Adrenal gland (tissue), 12 donors: ENCODE measurements around the gene ITGA11. TPM values are rescaled to one million over a fixed set of nuclear protein-coding genes. Genes with fewer than 3 reads are reported as not detected.

Experiments used
- DNase-seq, 7 donors: peaks; one replicate each; pipeline ENCODE4 v3.0.0-alpha.2; 2019 to 2020
- H3K27ac ChIP-seq, 5 donors: fragments of 200-600 bp; sonication (generic) in 4 of 5; 1 replicate in 3 of 5; 2 replicates in 2 of 5; pipeline versions ENCODE4 v1.5.1 to v1.8.0; 2016 to 2020; ENCODE audit warnings: mild to moderate bottlenecking in 1 of 5
- H3K27me3 ChIP-seq: fragments of 200-600 bp; 2 replicates; pipeline ENCODE4 v1.8.0; 2021
- H3K36me3 ChIP-seq, 2 donors: fragments of 200-600 bp; replicated peaks in 1 of 2; 1 replicate in 1 of 2; 2 replicates in 1 of 2; pipeline versions ENCODE4 v1.5.1 to v1.8.0; 2018 to 2022
- H3K4me1 ChIP-seq, 2 donors: fragments of 200-600 bp; replicated peaks in 1 of 2; 1 replicate in 1 of 2; 2 replicates in 1 of 2; pipeline versions ENCODE4 v1.5.1 to v1.8.0; 2018 to 2021
- H3K4me3 ChIP-seq, 4 donors: fragments of 200-600 bp; sonication (generic) in 3 of 4; one replicate each; pipeline ENCODE4 v1.5.1; 2016 to 2018
- H3K9me3 ChIP-seq, 3 donors: fragments of 200-600 bp; sonication (generic) in 1 of 3; replicated peaks in 1 of 3; 1 replicate in 2 of 3; 2 replicates in 1 of 3; pipeline versions ENCODE4 v1.5.1 to v1.8.0; 2016 to 2021
- POLR2A ChIP-seq, 2 donors: fragments of 450-650 bp; IDR thresholded peaks; one replicate each; pipeline ENCODE4 v1.6.1; 2017; ENCODE audit warnings: antibody characterized with exemption in 2 of 2, mild to moderate bottlenecking in 2 of 2, moderate library complexity in 1 of 2
- WGBS, 4 donors: extraction: QIAGEN DNeasy Blood & Tissue Kit in 2 of 4; methylation state at CpG; one replicate each; pipeline versions ENCODE4 v1.1.5 to v1.1.7; 2013 to 2017; 5-methylcytosine and 5-hydroxymethylcytosine counted together
- intact Hi-C, 2 donors: fragments of 100-400 bp; cut with DNase I; formaldehyde crosslinking; loops; one replicate each; pipeline versions ENCODE4 v1.14.1 to v1.15.0; 2022 to 2023
- polyA plus RNA-seq, 3 donors: library from polyadenylated mRNA; stranded (reverse); fragments of 200-250 nt in 2 of 3; fragments of 350-450 nt in 1 of 3; fragmentation: Illumina TruSeq in 1 of 3; extraction: RNeasy Lipid Tissue Mini Kit (QIAGEN cat#74804) in 1 of 3; gene quantifications; one replicate each; pipeline ENCODE4 v1.2.3, GENCODE V29; 2013 to 2014
- total RNA-seq, 9 donors: library from RNA; depleted of rRNA in 4 of 9; stranded (reverse); fragments of >200 nt in 4 of 9; fragments of 120-200 nt in 1 of 9; fragmentation: NEBNext Ultra II Directional in 1 of 9; extraction: Animal tissue kit (Norgen Biotek cat#: 25700) in 1 of 9; gene quantifications; one replicate each; pipeline versions ENCODE4 v1.1.0 to v1.2.4, GENCODE V29; 2013 to 2023
- TF ChIP-seq, protein P1 (sequence below), 6 experiments: fragments of 450-650 bp in 4 of 6; fragments of 200-600 bp in 2 of 6; sonication (generic) in 1 of 6; IDR thresholded peaks; 1 replicate in 5 of 6; 2 replicates in 1 of 6; pipeline versions ENCODE4 v1.5.1 to v1.8.0; 2016 to 2021; ENCODE audit warnings: antibody characterized with exemption in 6 of 6, mild to moderate bottlenecking in 2 of 6, moderate library complexity in 1 of 6
- donor health status: healthy with polysubstance abuse.
- donor health status: Bipolar disorder and iron deficiency.
- donor health status: DM: yes; HTN: yes; CAD: no.
- donor health status: DM: no; HTN: no; CAD: no.
- donor health status: DM: no; HTN: no; CAD: no.
- donor health status: DM: yes; HTN: yes; CAD: no.

The ITGA11 gene
- total and polyA plus RNA-seq, 12 donors, result 1.4 to 52.5 (median 7.5) TPM

GRCh38 chr15:68404056-68404798 is 27.7 kb downstream of the ITGA11 start:
- WGBS, 4 donors, result 72 to 80% (median 80%) methylated on average over 9 to 12 of the region's 12 CpGs
- intact Hi-C loops, result no loop called here
- Histone ChIP-seq H3K27me3 (no peaks in the 10 kb centered on the region), H3K36me3 (no peaks in the 10 kb centered on the region), H3K9me3 (no peaks in the 10 kb centered on the region), H3K4me1 (no peaks in the 10 kb centered on the region), H3K27ac (no peak overlapping the region), H3K4me3 (no peak overlapping the region)
- TF ChIP-seq, protein P1, sequence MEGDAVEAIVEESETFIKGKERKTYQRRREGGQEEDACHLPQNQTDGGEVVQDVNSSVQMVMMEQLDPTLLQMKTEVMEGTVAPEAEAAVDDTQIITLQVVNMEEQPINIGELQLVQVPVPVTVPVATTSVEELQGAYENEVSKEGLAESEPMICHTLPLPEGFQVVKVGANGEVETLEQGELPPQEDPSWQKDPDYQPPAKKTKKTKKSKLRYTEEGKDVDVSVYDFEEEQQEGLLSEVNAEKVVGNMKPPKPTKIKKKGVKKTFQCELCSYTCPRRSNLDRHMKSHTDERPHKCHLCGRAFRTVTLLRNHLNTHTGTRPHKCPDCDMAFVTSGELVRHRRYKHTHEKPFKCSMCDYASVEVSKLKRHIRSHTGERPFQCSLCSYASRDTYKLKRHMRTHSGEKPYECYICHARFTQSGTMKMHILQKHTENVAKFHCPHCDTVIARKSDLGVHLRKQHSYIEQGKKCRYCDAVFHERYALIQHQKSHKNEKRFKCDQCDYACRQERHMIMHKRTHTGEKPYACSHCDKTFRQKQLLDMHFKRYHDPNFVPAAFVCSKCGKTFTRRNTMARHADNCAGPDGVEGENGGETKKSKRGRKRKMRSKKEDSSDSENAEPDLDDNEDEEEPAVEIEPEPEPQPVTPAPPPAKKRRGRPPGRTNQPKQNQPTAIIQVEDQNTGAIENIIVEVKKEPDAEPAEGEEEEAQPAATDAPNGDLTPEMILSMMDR (IDR thresholded peaks at IDR 0.05), result no peak
- TF ChIP-seq POLR2A (IDR thresholded peaks at IDR 0.05), result no peak
- peak in 3 of 7 donors; percentile 4 to 18 (median 11) for DNase-seq

DNA sequence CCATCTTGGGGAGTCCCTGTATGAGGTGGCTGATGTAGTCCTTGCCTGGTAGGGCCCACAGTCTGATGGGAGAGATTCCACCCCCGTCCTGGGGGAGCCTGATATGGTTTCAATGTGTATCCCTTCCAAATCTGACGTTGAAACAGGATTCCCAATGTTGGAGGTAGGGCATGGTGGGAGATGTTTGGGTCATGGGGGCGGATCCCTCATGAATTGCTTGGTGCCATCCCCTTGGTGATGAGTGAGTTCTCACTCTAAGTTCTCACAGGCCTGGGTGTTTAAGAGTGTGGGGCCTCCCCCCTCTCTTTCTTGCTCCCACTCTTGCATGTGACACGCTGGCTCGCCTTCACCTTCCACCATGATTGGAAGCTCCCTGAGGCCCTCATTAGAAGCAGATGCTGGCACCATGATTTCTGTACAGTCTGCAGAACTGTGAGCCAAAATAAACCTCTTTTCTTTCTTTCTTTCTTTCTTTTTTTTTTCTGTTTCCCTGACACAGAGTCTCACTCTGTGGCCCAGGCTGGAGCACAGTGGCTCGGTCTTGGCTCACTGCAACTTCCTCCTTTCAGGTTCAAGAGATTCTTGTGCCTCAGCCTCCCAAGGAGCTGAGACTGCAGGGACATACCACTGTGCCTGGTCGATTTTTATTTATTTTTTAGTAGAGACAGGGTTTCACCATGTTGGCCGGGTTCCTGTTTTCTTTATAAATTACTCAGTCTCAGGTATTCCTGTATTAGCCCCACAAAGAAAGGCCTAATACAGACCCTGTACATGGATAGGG is 28.6 kb downstream of the ITGA11 start:
- H3K9me3 ChIP-seq, result no peaks in the 10 kb centered on the region
- no peaks in the 10 kb centered on the region for H3K27me3 ChIP-seq
- no peak overlapping the region for H3K4me3 ChIP-seq
- no peaks in the 10 kb centered on the region for H3K4me1 ChIP-seq
- H3K36me3 ChIP-seq, result no peaks in the 10 kb centered on the region
- WGBS, 4 donors, result 82 to 87% (median 84%) methylated on average over 8 of the region's 8 CpGs
- no peak for TF ChIP-seq POLR2A (IDR thresholded peaks at IDR 0.05)
- TF ChIP-seq, protein P1 (IDR thresholded peaks at IDR 0.05), result no peak
- no peak overlapping the region for H3K27ac ChIP-seq
- intact Hi-C loops, result no loop called here
- DNase-seq, result peak in 2 of 7 donors; percentile 1 to 15

DNA sequence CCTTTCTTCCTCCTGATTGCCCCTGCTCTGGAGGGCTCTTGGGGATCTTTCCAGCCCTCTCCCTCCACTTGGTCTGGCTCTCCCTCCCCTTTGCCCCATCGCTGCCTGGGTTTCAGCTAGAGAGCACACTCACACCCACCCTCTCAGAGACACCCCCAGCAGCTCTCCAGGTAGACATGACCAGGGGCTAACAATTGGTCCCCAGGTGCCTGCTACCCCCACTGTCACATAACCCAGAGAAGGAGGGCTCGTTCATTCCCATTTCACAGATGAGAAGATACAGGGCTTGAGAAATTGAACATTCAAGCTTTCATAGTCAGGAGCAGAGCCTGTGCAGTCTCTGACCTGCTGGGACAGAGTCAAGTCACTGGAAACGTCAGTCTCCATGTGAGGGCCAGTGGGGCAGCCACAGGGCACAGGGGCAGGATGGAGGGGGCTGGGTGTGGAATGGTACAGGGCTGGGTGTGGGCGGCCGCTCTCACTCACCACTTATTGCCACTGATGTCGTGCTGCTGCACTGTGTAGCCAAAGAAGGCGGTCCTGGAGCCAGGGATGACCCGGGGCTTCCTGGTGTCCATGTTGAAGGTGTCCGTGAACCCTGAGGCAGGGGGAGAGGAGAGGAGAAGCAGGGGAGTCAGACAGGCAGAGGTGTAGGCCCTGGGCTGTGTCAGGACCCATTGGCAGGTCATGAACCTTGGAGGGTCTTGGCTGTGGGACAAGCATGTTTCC is 29.4 kb downstream of the ITGA11 start:
- no peak for TF ChIP-seq POLR2A (IDR thresholded peaks at IDR 0.05)
- TF ChIP-seq, protein P1 (IDR thresholded peaks at IDR 0.05), result no peak
- no peaks in the 10 kb centered on the region for H3K4me1 ChIP-seq
- intact Hi-C loops, result no loop called here
- H3K36me3 ChIP-seq, result no peaks in the 10 kb centered on the region
- H3K4me3 ChIP-seq, result no peak overlapping the region
- no peaks in the 10 kb centered on the region for H3K9me3 ChIP-seq
- H3K27me3 ChIP-seq, result no peaks in the 10 kb centered on the region
- WGBS, 4 donors, result 89 to 98% (median 93%) methylated on average over 8 to 9 of the region's 9 CpGs
- DNase-seq, result peak in 3 of 7 donors; percentile 11 to 39 (median 12)
- H3K27ac ChIP-seq, result no peak overlapping the region
